Osteocyte (in vitro differentiated cells): ENCODE measurements around the gene KDM2B. TPM values are rescaled to one million over a fixed set of nuclear protein-coding genes. Genes with fewer than 3 reads are reported as not detected.

ENCODE experiments used
- DNase-seq: peaks from one replicate; pipeline ENCODE4 v3.0.0; 2021; ENCODE audit warnings: mixed read lengths; ENCODE audit not compliant: unreplicated experiment; ENCODE audit errors: extremely low spot score
- H3K27ac Mint-ChIP-seq: one replicate; pipeline ENCODE4 v1.8.0; 2021; ENCODE audit warnings: mild to moderate bottlenecking, mixed read lengths; ENCODE audit not compliant: unreplicated experiment
- H3K27me3 Mint-ChIP-seq: one replicate; pipeline ENCODE4 v1.8.0; 2021; ENCODE audit warnings: mixed read lengths; ENCODE audit not compliant: unreplicated experiment
- H3K36me3 Mint-ChIP-seq: one replicate; pipeline ENCODE4 v1.8.0; 2021; ENCODE audit warnings: mixed read lengths; ENCODE audit not compliant: unreplicated experiment
- H3K4me1 Mint-ChIP-seq: one replicate; pipeline ENCODE4 v1.8.0; 2021; ENCODE audit warnings: mixed read lengths; ENCODE audit not compliant: unreplicated experiment
- H3K4me3 Mint-ChIP-seq: one replicate; pipeline ENCODE4 v1.8.0; 2021; ENCODE audit warnings: mild to moderate bottlenecking, moderate library complexity, mixed read lengths; ENCODE audit not compliant: unreplicated experiment
- H3K9me3 Mint-ChIP-seq: one replicate; pipeline ENCODE4 v1.8.0; 2021; ENCODE audit warnings: mixed read lengths; ENCODE audit not compliant: unreplicated experiment
- CTCF ChIP-seq: fragments of 200-600 bp; sonication (generic); IDR thresholded peaks from 2 replicates; pipeline ENCODE4 v1.5.0; 2021; ENCODE audit warnings: antibody characterized with exemption, mild to moderate bottlenecking, moderate library complexity
- total RNA-seq: library from RNA; stranded (reverse); gene quantifications from 2 replicates; pipeline ENCODE4 v1.2.1, GENCODE V29; 2021

KDM2B gene
- total RNA-seq, 1 donor from 2014 or later = 31.9 TPM

GRCh38 chr12:121513464-121514183 lies 67.2 kb downstream of the KDM2B start:
- H3K4me3 Mint-ChIP-seq = no peak overlapping the region
- H3K27me3 Mint-ChIP-seq = no peaks in the 10 kb centered on the region
- no peak for TF ChIP-seq CTCF
- no peaks in the 10 kb centered on the region for H3K9me3 Mint-ChIP-seq
- no peak overlapping the region for H3K27ac Mint-ChIP-seq
- peaks cover 8% of the 10 kb centered on the region for H3K36me3 Mint-ChIP-seq
- H3K4me1 Mint-ChIP-seq = no peaks in the 10 kb centered on the region
- no peak for DNase-seq

- H3K4me1 Mint-ChIP-seq = no peaks in the 10 kb centered on the region
Measured at GRCh38 chr12:121512561-121512960, 68.3 kb downstream of the KDM2B start.

GRCh38 chr12:121511916-121512315 lies 68.9 kb downstream of the KDM2B start:
- Mint-ChIP-seq H3K9me3 (no peaks in the 10 kb centered on the region), H3K4me1 (no peaks in the 10 kb centered on the region), H3K36me3 (peaks cover 13% of the 10 kb centered on the region), H3K27me3 (no peaks in the 10 kb centered on the region), H3K4me3 (no peak overlapping the region), H3K27ac (no peak overlapping the region)
- TF ChIP-seq CTCF = no peak
- no peak for DNase-seq

More at GRCh38 chr12:121512561-121512960, 68.3 kb downstream of the KDM2B start:
- no peak overlapping the region for H3K27ac Mint-ChIP-seq
- no peaks in the 10 kb centered on the region for H3K9me3 Mint-ChIP-seq
- TF ChIP-seq CTCF = no peak
- peaks cover 13% of the 10 kb centered on the region for H3K36me3 Mint-ChIP-seq
- no peaks in the 10 kb centered on the region for H3K27me3 Mint-ChIP-seq
- no peak overlapping the region for H3K4me3 Mint-ChIP-seq
- DNase-seq = no peak

GRCh38 chr12:121509339-121509738 lies 71.5 kb downstream of the KDM2B start:
- TF ChIP-seq CTCF = no peak
- no peak for DNase-seq
- Mint-ChIP-seq H3K36me3 (peaks cover 13% of the 10 kb centered on the region), H3K4me3 (no peak overlapping the region), H3K4me1 (no peaks in the 10 kb centered on the region), H3K9me3 (no peaks in the 10 kb centered on the region), H3K27ac (no peak overlapping the region), H3K27me3 (no peaks in the 10 kb centered on the region)

- no peak overlapping the region for H3K4me3 Mint-ChIP-seq
Measured at GRCh38 chr12:121508533-121508932, 72.3 kb downstream of the KDM2B start.

More at GRCh38 chr12:121508533-121508932, 72.3 kb downstream of the KDM2B start:
- no peak overlapping the region for H3K27ac Mint-ChIP-seq
- no peak for TF ChIP-seq CTCF
- no peak for DNase-seq
- no peaks in the 10 kb centered on the region for H3K27me3 Mint-ChIP-seq
- no peaks in the 10 kb centered on the region for H3K9me3 Mint-ChIP-seq
- no peaks in the 10 kb centered on the region for H3K4me1 Mint-ChIP-seq
- peaks cover 13% of the 10 kb centered on the region for H3K36me3 Mint-ChIP-seq
